GM23338 (cell line): ENCODE results near the gene SUPT7L. TPM values are rescaled to one million over a fixed set of nuclear protein-coding genes. Genes with fewer than 3 reads are reported as not detected.

Experiments
- ATAC-seq: fragments of 200-7000 bp; cut with Tn5 transposase; 3 replicates; pipeline ENCODE4 v1.9.1; 2020
- DNase-seq: peaks from one replicate; pipeline ENCODE4 v3.0.0-alpha.2; 2015; ENCODE audit warnings: low spot score
- H2AFZ ChIP-seq: fragments of 200-600 bp; sonication (generic); 2 replicates; pipeline ENCODE4 v1.8.0; 2016; ENCODE audit warnings: antibody characterized with exemption, mild to moderate bottlenecking, moderate library complexity
- H3F3A ChIP-seq: fragments of 200-600 bp; sonication (generic); replicated peaks from 2 replicates; pipeline ENCODE4 v1.8.0; 2017; ENCODE audit warnings: antibody characterized with exemption, mixed run types, low read depth
- H3K27ac ChIP-seq: fragments of 200-600 bp; sonication (generic); 2 replicates; pipeline ENCODE4 v1.6.1; 2016; ENCODE audit warnings: low read depth
- H3K27me3 ChIP-seq: fragments of 200-600 bp; sonication (generic); 2 replicates; pipeline ENCODE4 v1.8.0; 2016; ENCODE audit warnings: mild to moderate bottlenecking, mixed run types, moderate library complexity; ENCODE audit not compliant: insufficient read depth
- H3K36me3 ChIP-seq: fragments of 200-600 bp; sonication (generic); 2 replicates; pipeline ENCODE4 v1.8.0; 2016; ENCODE audit warnings: mild to moderate bottlenecking; ENCODE audit not compliant: insufficient read depth
- H3K4me1 ChIP-seq: fragments of 200-600 bp; sonication (generic); 2 replicates; pipeline ENCODE4 v1.8.0; 2016; ENCODE audit warnings: mild to moderate bottlenecking, moderate library complexity; ENCODE audit not compliant: insufficient read depth
- H3K4me2 ChIP-seq: fragments of 200-600 bp; sonication (generic); 2 replicates; pipeline ENCODE4 v1.7.1; 2017; ENCODE audit warnings: mixed run types
- H3K4me3 ChIP-seq: fragments of 200-600 bp; sonication (generic); 2 replicates; pipeline ENCODE4 v1.6.1; 2016; ENCODE audit warnings: mixed run types
- H3K79me2 ChIP-seq: fragments of 200-600 bp; sonication (generic); replicated peaks from 2 replicates; pipeline ENCODE4 v1.8.0; 2017; ENCODE audit warnings: mild to moderate bottlenecking; ENCODE audit not compliant: insufficient read depth
- H3K9me2 ChIP-seq: fragments of 200-600 bp; sonication (generic); 2 replicates; pipeline ENCODE4 v1.8.0; 2017; ENCODE audit not compliant: insufficient read depth
- H4K20me1 ChIP-seq: fragments of 200-600 bp; sonication (generic); replicated peaks from 2 replicates; pipeline ENCODE4 v1.8.0; 2017; ENCODE audit warnings: mild to moderate bottlenecking; ENCODE audit not compliant: insufficient read depth
- H3K27ac Mint-ChIP-seq: 2 replicates; pipeline ENCODE4 v1.8.0; 2020; ENCODE audit warnings: inconsistent platforms, mild to moderate bottlenecking, moderate library complexity, mixed read lengths
- H3K27me3 Mint-ChIP-seq: 3 replicates; pipeline ENCODE4 v1.8.0; 2022; ENCODE audit warnings: low read depth, mild to moderate bottlenecking, moderate library complexity, mixed read lengths, inconsistent platforms; ENCODE audit not compliant: insufficient read depth, poor library complexity
- H3K36me3 Mint-ChIP-seq: 3 replicates; pipeline ENCODE4 v1.8.0; 2021; ENCODE audit warnings: low read depth, mild to moderate bottlenecking, inconsistent platforms, moderate library complexity, mixed read lengths
- H3K4me1 Mint-ChIP-seq: 3 replicates; pipeline ENCODE4 v1.8.0; 2020; ENCODE audit warnings: mild to moderate bottlenecking, inconsistent platforms, mixed read lengths
- H3K4me3 Mint-ChIP-seq: 3 replicates; pipeline ENCODE4 v1.8.0; 2021; ENCODE audit warnings: moderate library complexity, mild to moderate bottlenecking, inconsistent platforms, mixed read lengths
- H3K9me3 Mint-ChIP-seq: 3 replicates; pipeline ENCODE4 v1.8.0; 2020; ENCODE audit warnings: moderate library complexity, mild to moderate bottlenecking, inconsistent platforms, mixed read lengths
- CREB1 ChIP-seq: fragments of 250-450 bp; sonication (Bioruptor Pico); IDR thresholded peaks from 2 replicates; pipeline ENCODE4 v1.5.0; 2020; ENCODE audit warnings: low read depth, mild to moderate bottlenecking, moderate library complexity
- ETS1 ChIP-seq: IDR thresholded peaks from 2 replicates; pipeline ENCODE4 v1.6.1; 2016; ENCODE audit warnings: antibody characterized with exemption
- EZH2 ChIP-seq: fragments of 200-600 bp; sonication (generic); IDR thresholded peaks from one replicate; pipeline ENCODE4 v1.8.0; 2017; ENCODE audit warnings: antibody characterized with exemption, mild to moderate bottlenecking, low read depth; ENCODE audit not compliant: unreplicated experiment
- EZH2phosphoT487 ChIP-seq: fragments of 200-600 bp; sonication (generic); IDR thresholded peaks from one replicate; pipeline ENCODE4 v1.8.1; 2018; ENCODE audit warnings: antibody characterized with exemption; ENCODE audit not compliant: unreplicated experiment
- JUNB ChIP-seq: IDR thresholded peaks from one replicate; pipeline ENCODE4 v1.6.1; 2016; ENCODE audit warnings: antibody characterized with exemption; ENCODE audit not compliant: unreplicated experiment
- NANOG ChIP-seq: IDR thresholded peaks from 2 replicates; pipeline ENCODE4 v1.6.1; 2016; ENCODE audit warnings: antibody characterized with exemption, borderline replicate concordance
- REST ChIP-seq: IDR thresholded peaks from one replicate; pipeline ENCODE4 v1.6.1; 2018; ENCODE audit warnings: antibody characterized with exemption; ENCODE audit not compliant: unreplicated experiment
- STAT1 ChIP-seq: IDR thresholded peaks from one replicate; pipeline ENCODE4 v1.6.1; 2016; ENCODE audit warnings: antibody characterized with exemption; ENCODE audit not compliant: unreplicated experiment
- ZNF114 ChIP-seq: fragments of 250-450 bp; sonication (Bioruptor Pico); IDR thresholded peaks from 2 replicates; pipeline ENCODE4 v1.5.0; 2020; ENCODE audit warnings: mild to moderate bottlenecking, moderate library complexity
- ZNF331 ChIP-seq: fragments of 250-450 bp; sonication (Bioruptor Pico); IDR thresholded peaks from 2 replicates; pipeline ENCODE4 v1.5.0; 2020; ENCODE audit warnings: low read depth, mild to moderate bottlenecking, moderate library complexity
- ZNF462 ChIP-seq: fragments of 250-450 bp; sonication (Bioruptor Pico); IDR thresholded peaks from 2 replicates; pipeline ENCODE4 v1.5.0; 2020; ENCODE audit warnings: mild to moderate bottlenecking, moderate library complexity
- polyA plus RNA-seq: library from polyadenylated mRNA; unstranded; fragments of >200 nt; fragmentation: Nextera tagmentation; extraction: Ambion mirVana; gene quantifications from 2 replicates; pipeline ENCODE4 v1.2.1, GENCODE V29; 2016
- total RNA-seq: library from RNA; depleted of rRNA; stranded (reverse); fragments of >200 nt; shearing (Covaris generic); gene quantifications from 2 replicates; pipeline ENCODE4 v1.2.3, GENCODE V29; 2014

SUPT7L gene
- total and polyA plus RNA-seq, 2 experiments from 2014 or later, result 13.7 to 16.5 TPM

GRCh38 chr2:27689424-27689823, 26.0 kb upstream of the SUPT7L start:
- peaks cover 4% of the 10 kb centered on the region; the same call in 1 of the 2 replicates for H4K20me1 ChIP-seq
- TF ChIP-seq JUNB, result no peak
- no peak for TF ChIP-seq EZH2phosphoT487
- TF ChIP-seq NANOG, result no peak
- no peak for TF ChIP-seq ZNF331 (CRISPR knock-in tag)
- no peaks in the 10 kb centered on the region for H3K4me1 Mint-ChIP-seq
- no peak overlapping the region for H3K4me2 ChIP-seq
- H3K27me3 ChIP-seq, result no peaks in the 10 kb centered on the region
- DNase-seq (no peak), ATAC-seq (no peak)
- H3F3A ChIP-seq, result no peaks in the 10 kb centered on the region
- peaks cover 7% of the 10 kb centered on the region; the same call in 1 of the 2 replicates for H3K36me3 ChIP-seq
- no peak overlapping the region for H2AFZ ChIP-seq
- H3K36me3 Mint-ChIP-seq, result peaks cover 17% of the 10 kb centered on the region; the same call in 2 of the 3 replicates
- H3K4me3 Mint-ChIP-seq, result no peak overlapping the region
- no peaks in the 10 kb centered on the region for H3K79me2 ChIP-seq
- H3K4me3 ChIP-seq, result no peak overlapping the region
- H3K27ac ChIP-seq, result no peak overlapping the region
- no peaks in the 10 kb centered on the region for H3K4me1 ChIP-seq
- H3K9me2 ChIP-seq, result no peaks in the 10 kb centered on the region
- H3K27me3 Mint-ChIP-seq, result no peaks in the 10 kb centered on the region
- no peaks in the 10 kb centered on the region for H3K9me3 Mint-ChIP-seq
- H3K27ac Mint-ChIP-seq, result no peak overlapping the region

GRCh38 chr2:27687232-27687631, 23.8 kb upstream of the SUPT7L start:
- H3K27ac ChIP-seq, result no peak overlapping the region
- H4K20me1 ChIP-seq, result peaks cover 2% of the 10 kb centered on the region; the same call in 1 of the 2 replicates
- Mint-ChIP-seq H3K36me3 (peaks cover 22% of the 10 kb centered on the region), H3K4me1 (no peaks in the 10 kb centered on the region), H3K27ac (no peak overlapping the region), H3K27me3 (peaks cover 6% of the 10 kb centered on the region), H3K4me3 (no peak overlapping the region), H3K9me3 (no peaks in the 10 kb centered on the region)
- peaks cover 7% of the 10 kb centered on the region; the same call in 1 of the 2 replicates for H3K36me3 ChIP-seq
- no peaks in the 10 kb centered on the region for H3K4me1 ChIP-seq
- H3K79me2 ChIP-seq, result no peaks in the 10 kb centered on the region
- no peak overlapping the region for H3K4me2 ChIP-seq
- no peaks in the 10 kb centered on the region for H3K27me3 ChIP-seq
- H3K9me2 ChIP-seq, result no peaks in the 10 kb centered on the region
- no peak overlapping the region for H2AFZ ChIP-seq
- no peak overlapping the region for H3K4me3 ChIP-seq
- ATAC-seq (no peak), DNase-seq (no peak)
- TF ChIP-seq ZNF462 (CRISPR knock-in tag) (no peak), EZH2 (no peak), ETS1 (no peak), ZNF331 (CRISPR knock-in tag) (no peak), ZNF114 (no peak), STAT1 (no peak), CREB1 (CRISPR knock-in tag) (no peak), REST (no peak)
- no peaks in the 10 kb centered on the region for H3F3A ChIP-seq
